CD4-positive, alpha-beta T cell (primary cell): ENCODE data around the gene NDEL1. TPM values are rescaled to one million over a fixed set of nuclear protein-coding genes. Genes with fewer than 3 reads are reported as not detected.
A peak's percentile ranks its signal among the peaks of the same experiment; 100 is the strongest.

Experiments used
- ATAC-seq: fragments of 200-7000 bp; cut with Tn5 transposase; one replicate; pipeline ENCODE4 v1.10.0; 2022; ENCODE audit warnings: mild to moderate bottlenecking; ENCODE audit not compliant: poor library complexity
- CTCF ChIA-PET: fragments of 350-600 bp; sonication (Branson Sonifier 250); formaldehyde crosslinking; loops from one replicate; lab custom pipeline; 2021; ENCODE audit warnings: antibody characterized with exemption, inconsistent platforms; lab: Charles Lee
- POLR2A ChIA-PET: fragments of 350-600 bp; sonication (Branson Sonifier 250); formaldehyde crosslinking; loops from one replicate; lab custom pipeline; 2021; ENCODE audit warnings: antibody characterized with exemption, inconsistent platforms; lab: Charles Lee
- DNase-seq, 14 experiments: peaks; one replicate each; pipeline ENCODE4 v3.0.0-alpha.2; 2013 to 2020; ENCODE audit warnings: mixed read lengths in 2 of 14
- H3K27ac ChIP-seq, 2 donors: one replicate each; pipeline versions ENCODE4 v1.5.1 to v1.7.0; 2013; ENCODE audit warnings: low read length in 2 of 2, low read depth in 1 of 2, mild to moderate bottlenecking in 1 of 2
- H3K27me3 ChIP-seq, 2 experiments: 1 replicate in 1 of 2; 2 replicates in 1 of 2; pipeline versions ENCODE4 v1.6.1 to v1.7.0; 2013; ENCODE audit warnings: low read length in 2 of 2, control low read depth in 1 of 2, mild to moderate bottlenecking in 1 of 2, moderate library complexity in 1 of 2; ENCODE audit not compliant: insufficient read depth in 2 of 2, control insufficient read depth in 1 of 2
- H3K36me3 ChIP-seq: one replicate; pipeline ENCODE4 v1.6.1; 2013; ENCODE audit warnings: low read length, control low read depth; ENCODE audit not compliant: insufficient read depth
- H3K4me1 ChIP-seq: one replicate; pipeline ENCODE4 v1.6.1; 2013; ENCODE audit warnings: low read length, control low read depth; ENCODE audit not compliant: insufficient read depth
- H3K4me3 ChIP-seq: one replicate; pipeline ENCODE4 v1.5.1; 2013; ENCODE audit warnings: mild to moderate bottlenecking, low read length, moderate library complexity
- H3K9me3 ChIP-seq, 2 experiments: 1 replicate in 1 of 2; 2 replicates in 1 of 2; pipeline versions ENCODE4 v1.6.1 to v1.7.0; 2013; ENCODE audit warnings: low read length in 2 of 2, mild to moderate bottlenecking in 2 of 2, control low read depth in 1 of 2, moderate library complexity in 1 of 2; ENCODE audit not compliant: control insufficient read depth in 1 of 2, insufficient read depth in 1 of 2
- H3K27ac Mint-ChIP-seq: one replicate; pipeline ENCODE4 v1.8.0; 2020; ENCODE audit warnings: mixed read lengths
- H3K27me3 Mint-ChIP-seq: one replicate; pipeline ENCODE4 v1.8.0; 2021; ENCODE audit warnings: mixed read lengths
- H3K36me3 Mint-ChIP-seq: one replicate; pipeline ENCODE4 v1.8.0; 2021; ENCODE audit warnings: low read depth, mixed read lengths
- H3K4me1 Mint-ChIP-seq: one replicate; pipeline ENCODE4 v1.8.0; 2021; ENCODE audit warnings: low read depth, mixed read lengths
- H3K4me3 Mint-ChIP-seq: one replicate; pipeline ENCODE4 v1.8.0; 2020; ENCODE audit warnings: mild to moderate bottlenecking, mixed read lengths
- H3K9me3 Mint-ChIP-seq: one replicate; pipeline ENCODE4 v1.8.0; 2020; ENCODE audit warnings: mixed read lengths
- CTCF ChIP-seq: fragments of 200-600 bp; IDR thresholded peaks from one replicate; pipeline ENCODE4 v1.8.0; 2022; ENCODE audit warnings: antibody characterized with exemption, mild to moderate bottlenecking
- intact Hi-C, 2 experiments: fragments of 100-400 bp; cut with DNase I in 1 of 2; cut with micrococcal nuclease in 1 of 2; formaldehyde crosslinking; loops; one replicate each; pipeline versions ENCODE4 v1.15.1 to v1.9.0; 2023 to 2025; cut with DNase I, micrococcal nuclease
- total RNA-seq, 174 experiments: library from RNA in 2 of 174; stranded (reverse) in 2 of 174; gene quantifications; one replicate each; pipeline ENCODE4 v1.2.3 and lab custom pipeline; 2021 to 2026

NDEL1 gene
- total RNA-seq, 2 experiments from 2014 or later: 300 to 313 TPM

- Mint-ChIP-seq H3K27me3 (no peaks in the 10 kb centered on the region), H3K36me3 (peaks cover 90% of the 10 kb centered on the region), H3K4me3 (peak overlapping the region; percentile 34), H3K4me1 (no peaks in the 10 kb centered on the region), H3K27ac (peak overlapping the region; percentile 65), H3K9me3 (no peaks in the 10 kb centered on the region)
- DNase-seq: no peak
- H3K4me3 ChIP-seq: no peak overlapping the region
- POLR2A ChIA-PET: no interaction called here
- ATAC-seq: no peak
- no peaks in the 10 kb centered on the region for H3K9me3 ChIP-seq
- peaks cover 71% of the 10 kb centered on the region for H3K36me3 ChIP-seq
- CTCF ChIA-PET: no interaction called here
- no peak overlapping the region for H3K27ac ChIP-seq
- no peak for TF ChIP-seq CTCF
- H3K27me3 ChIP-seq: no peaks in the 10 kb centered on the region
- intact Hi-C loops: no loop called here
- H3K4me1 ChIP-seq: no peaks in the 10 kb centered on the region
These were observed 39.1 kb downstream of the NDEL1 start for GRCh38 chr17:8474826-8475225.

- no peak overlapping the region for H3K4me3 ChIP-seq
- no peaks in the 10 kb centered on the region for H3K9me3 ChIP-seq
- DNase-seq: no peak
- Mint-ChIP-seq H3K4me3 (peak overlapping the region; percentile 34), H3K27me3 (no peaks in the 10 kb centered on the region), H3K9me3 (no peaks in the 10 kb centered on the region), H3K36me3 (peaks cover 89% of the 10 kb centered on the region), H3K27ac (peak overlapping the region; percentile 65), H3K4me1 (no peaks in the 10 kb centered on the region)
- no peak overlapping the region for H3K27ac ChIP-seq
- intact Hi-C loops: no loop called here
- H3K27me3 ChIP-seq: no peaks in the 10 kb centered on the region
- ATAC-seq: no peak
- TF ChIP-seq CTCF: no peak
- no peaks in the 10 kb centered on the region for H3K4me1 ChIP-seq
- H3K36me3 ChIP-seq: peaks cover 70% of the 10 kb centered on the region
- POLR2A ChIA-PET: no interaction called here
- CTCF ChIA-PET: no interaction called here
These were observed 39.5 kb downstream of the NDEL1 start for GRCh38 chr17:8475227-8475626.

GRCh38 chr17:8475781-8476180 is 40.1 kb downstream of the NDEL1 start:
- no peaks in the 10 kb centered on the region for H3K9me3 ChIP-seq
- H3K4me1 Mint-ChIP-seq: no peaks in the 10 kb centered on the region
- TF ChIP-seq CTCF: no peak
- ChIA-PET CTCF (no interaction called here), POLR2A (interaction anchor here (1.2 kb wide), 1 partner anchor 38 kb away, joined by 3 read pairs; no protein-coding TSS in a partner anchor)
- H3K27me3 ChIP-seq: no peaks in the 10 kb centered on the region
- ATAC-seq (no peak), DNase-seq (no peak)
- no peak overlapping the region for H3K4me3 ChIP-seq
- peak overlapping the region; percentile 28 for H3K4me3 Mint-ChIP-seq
- H3K9me3 Mint-ChIP-seq: no peaks in the 10 kb centered on the region
- H3K27ac ChIP-seq: no peak overlapping the region
- peaks cover 93% of the 10 kb centered on the region for H3K36me3 Mint-ChIP-seq
- H3K27me3 Mint-ChIP-seq: no peaks in the 10 kb centered on the region
- H3K4me1 ChIP-seq: no peaks in the 10 kb centered on the region
- peak overlapping the region; percentile 65 for H3K27ac Mint-ChIP-seq
- intact Hi-C loops: no loop called here
- peaks cover 72% of the 10 kb centered on the region for H3K36me3 ChIP-seq
